C1 segment of cervical spinal cord (tissue), 14 donors: ENCODE measurements around the gene CSF2.

ENCODE experiments used
- DNase-seq, 14 donors: peaks; one replicate each; lab custom pipeline; 2025; lab: John Stamatoyannopoulos, UW

Gene CSF2

DNA sequence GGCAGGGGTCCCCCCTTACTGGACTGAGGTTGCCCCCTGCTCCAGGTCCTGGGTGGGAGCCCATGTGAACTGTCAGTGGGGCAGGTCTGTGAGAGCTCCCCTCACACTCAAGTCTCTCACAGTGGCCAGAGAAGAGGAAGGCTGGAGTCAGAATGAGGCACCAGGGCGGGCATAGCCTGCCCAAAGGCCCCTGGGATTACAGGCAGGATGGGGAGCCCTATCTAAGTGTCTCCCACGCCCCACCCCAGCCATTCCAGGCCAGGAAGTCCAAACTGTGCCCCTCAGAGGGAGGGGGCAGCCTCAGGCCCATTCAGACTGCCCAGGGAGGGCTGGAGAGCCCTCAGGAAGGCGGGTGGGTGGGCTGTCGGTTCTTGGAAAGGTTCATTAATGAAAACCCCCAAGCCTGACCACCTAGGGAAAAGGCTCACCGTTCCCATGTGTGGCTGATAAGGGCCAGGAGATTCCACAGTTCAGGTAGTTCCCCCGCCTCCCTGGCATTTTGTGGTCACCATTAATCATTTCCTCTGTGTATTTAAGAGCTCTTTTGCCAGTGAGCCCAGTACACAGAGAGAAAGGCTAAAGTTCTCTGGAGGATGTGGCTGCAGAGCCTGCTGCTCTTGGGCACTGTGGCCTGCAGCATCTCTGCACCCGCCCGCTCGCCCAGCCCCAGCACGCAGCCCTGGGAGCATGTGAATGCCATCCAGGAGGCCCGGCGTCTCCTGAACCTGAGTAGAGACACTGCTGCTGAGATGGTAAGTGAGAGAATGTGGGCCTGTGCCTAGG, at the start of gene CSF2:
Gene CSF2, plus strand, starts transcription at position 559 of the 783 bp plus-strand sequence. Its CDS starts 35 bp downstream, at position 594.
- no peak for DNase-seq

- no peak for DNase-seq
Measured at GRCh38 chr5:132024117-132024435, 49.5 kb upstream of the CSF2 start.

DNA sequence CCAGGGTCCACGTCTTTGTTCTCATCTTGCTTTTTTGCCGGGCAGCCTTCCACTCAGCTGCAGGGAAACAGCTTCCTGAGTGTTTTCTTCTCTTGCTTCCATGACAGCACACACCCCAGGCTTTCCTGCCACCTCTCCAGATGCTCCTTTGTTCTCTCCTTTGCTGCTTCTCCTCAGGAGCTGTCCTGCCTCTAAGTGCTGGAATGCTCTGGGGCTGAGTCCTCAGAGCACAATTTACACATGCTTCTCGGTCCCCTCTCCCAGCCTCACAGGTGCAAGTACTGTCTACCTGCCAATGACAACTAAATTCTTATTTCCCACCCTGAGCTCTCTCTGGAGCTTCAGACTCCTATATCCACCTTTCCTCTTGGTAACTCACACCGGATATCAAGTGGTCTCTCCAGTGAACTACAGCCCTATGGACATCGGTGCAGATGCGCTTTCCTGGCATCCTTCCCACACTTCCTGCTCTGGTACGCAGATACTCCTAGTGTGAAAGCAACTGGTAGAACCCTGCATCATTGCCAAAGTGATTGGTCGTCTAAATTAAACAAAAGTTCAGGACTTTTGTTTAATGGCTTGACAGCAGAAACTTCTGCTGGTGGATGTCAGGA, 48.7 kb upstream of the CSF2 start:
- no peak for DNase-seq

GRCh38 chr5:132025403-132025971, 48.1 kb upstream of the CSF2 start:
- no peak for DNase-seq

DNA sequence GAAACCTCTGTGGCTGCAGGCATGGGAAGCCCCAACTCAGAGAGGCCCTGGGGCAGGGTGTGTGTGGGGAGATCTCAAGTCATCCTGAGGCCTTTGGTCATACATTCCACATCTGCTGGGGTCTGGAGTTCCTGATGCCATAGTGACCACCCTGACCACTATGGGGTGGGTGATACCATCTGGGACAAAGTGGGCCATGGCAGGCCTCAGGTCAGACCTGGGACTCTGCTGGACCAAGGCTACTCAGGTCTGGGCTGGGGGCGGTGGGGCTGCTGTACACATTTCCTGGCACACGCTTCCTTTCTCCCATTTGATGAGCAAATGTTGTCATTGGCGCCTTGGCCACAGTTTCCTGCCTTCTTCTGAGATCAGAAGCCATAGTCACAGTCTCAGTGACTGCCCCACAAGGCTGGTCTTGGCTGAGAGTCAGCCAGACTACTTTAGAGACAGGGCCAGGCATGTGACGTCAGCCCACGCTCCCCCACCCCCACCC, 47.0 kb upstream of the CSF2 start:
- no peak for DNase-seq

- no peak for DNase-seq
Measured at GRCh38 chr5:132027027-132027426, 46.6 kb upstream of the CSF2 start.

DNA sequence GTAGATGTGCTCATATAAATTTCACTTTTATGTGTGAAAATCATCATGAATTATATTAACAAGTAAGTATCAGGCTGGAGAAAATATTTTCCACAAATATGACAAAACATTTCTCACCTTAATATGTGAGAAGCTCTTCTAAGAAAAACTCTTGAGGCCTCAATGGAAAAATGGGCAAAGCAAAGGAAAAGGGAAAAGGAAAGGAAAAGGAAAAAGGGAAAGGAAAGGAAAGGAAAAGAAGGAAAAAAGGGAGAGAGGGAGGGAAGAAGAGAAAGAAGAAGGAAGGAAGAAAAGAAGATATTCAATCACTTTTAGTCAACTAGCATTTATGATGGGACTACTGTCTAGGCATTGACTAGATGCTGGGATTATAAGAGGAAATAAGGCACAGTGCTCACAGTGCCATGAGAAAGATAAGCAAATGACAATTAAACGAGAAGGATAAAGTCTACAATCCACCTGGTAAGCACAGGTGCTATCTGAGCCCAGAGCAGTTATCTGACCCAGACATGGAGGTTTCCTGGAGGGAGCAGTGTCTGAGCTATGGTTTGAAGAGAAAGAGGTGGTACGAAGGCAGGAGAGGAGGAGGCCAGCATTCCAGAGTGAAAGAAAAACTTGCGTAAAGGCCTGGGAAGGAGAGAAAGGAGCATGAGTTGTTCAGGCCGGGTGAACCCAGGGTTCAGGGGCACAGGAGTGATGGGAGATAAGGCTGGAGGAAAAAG, 43.8 kb upstream of the CSF2 start:
- no peak for DNase-seq

GRCh38 chr5:132030610-132031009, 43.0 kb upstream of the CSF2 start:
- no peak for DNase-seq

- no peak for DNase-seq
Measured at GRCh38 chr5:132032196-132032595, 41.4 kb upstream of the CSF2 start.

- no peak for DNase-seq
Measured at GRCh38 chr5:132033122-132033521, 40.5 kb upstream of the CSF2 start.

- DNase-seq: no peak
Measured at GRCh38 chr5:132037353-132037752, 36.2 kb upstream of the CSF2 start.

DNA sequence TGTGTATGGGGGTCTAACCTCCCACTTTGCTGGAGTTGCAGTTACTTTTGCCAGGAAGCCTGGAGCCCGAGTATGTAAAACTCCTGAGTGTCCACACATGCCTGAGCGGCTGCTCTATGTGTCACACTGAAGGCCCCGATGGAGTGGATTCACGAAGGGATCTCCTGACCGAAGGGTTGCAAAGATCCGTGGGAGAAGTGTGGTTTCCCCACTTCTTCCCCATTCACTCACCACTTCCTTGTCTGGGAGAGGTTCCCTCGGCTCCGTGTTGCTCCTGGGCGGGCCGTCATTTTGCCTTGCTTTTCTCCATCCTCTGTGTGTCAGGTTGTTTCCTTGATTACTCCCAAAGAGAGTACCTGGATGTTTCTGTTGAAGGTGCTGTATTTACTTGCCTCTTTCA, 29.4 kb upstream of the CSF2 start:
- DNase-seq: peak in 4 of 14 donors; percentile 7 to 26 (median 23)

DNA sequence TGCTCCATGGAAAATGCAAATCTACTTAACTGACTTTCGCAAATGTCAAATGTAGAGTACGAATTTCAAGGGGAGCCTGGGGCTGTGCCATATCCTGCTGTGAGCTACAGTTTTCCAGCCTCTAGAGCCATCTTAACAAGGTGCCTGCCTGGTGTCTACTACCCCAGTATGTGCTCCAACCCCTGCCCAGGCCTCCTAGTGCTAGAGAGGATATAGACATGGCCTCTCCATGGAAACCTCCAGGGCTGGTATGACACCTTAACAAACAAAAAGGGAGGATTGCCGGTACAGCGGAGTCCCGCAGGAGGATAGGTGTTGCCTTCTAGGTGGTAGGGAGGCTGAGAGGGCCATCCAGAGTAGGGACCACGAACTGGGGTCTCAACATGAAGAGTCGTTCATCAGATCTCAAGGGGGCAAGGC, 26.7 kb upstream of the CSF2 start:
- no peak for DNase-seq

DNA sequence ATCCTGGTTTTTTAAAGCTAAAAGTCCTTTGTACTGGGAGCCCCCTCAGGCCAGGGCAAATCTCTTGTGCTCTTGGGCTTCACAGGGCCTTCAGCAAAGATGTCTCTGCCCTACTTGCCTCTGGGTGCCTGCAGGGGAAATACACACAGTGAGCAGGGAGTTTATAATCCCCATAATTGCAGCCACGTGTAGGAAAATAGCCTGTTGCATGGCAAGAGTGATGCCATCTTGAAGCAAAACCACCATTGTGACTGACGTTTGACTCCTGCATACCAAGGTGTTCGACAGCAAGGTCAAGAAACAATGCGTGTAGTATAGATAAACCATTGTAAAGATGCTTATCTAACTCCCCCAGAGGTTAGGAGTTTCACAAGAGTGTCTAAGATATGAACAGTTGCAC, 24.5 kb upstream of the CSF2 start:
- no peak for DNase-seq

- no peak for DNase-seq
Measured at GRCh38 chr5:132049559-132049958, 24.0 kb upstream of the CSF2 start.

GRCh38 chr5:132050136-132050535, 23.5 kb upstream of the CSF2 start:
- DNase-seq: peak in 6 of 14 donors; percentile 10 to 53 (median 30)

GRCh38 chr5:132050661-132051552, 22.7 kb upstream of the CSF2 start:
- no peak for DNase-seq

DNA sequence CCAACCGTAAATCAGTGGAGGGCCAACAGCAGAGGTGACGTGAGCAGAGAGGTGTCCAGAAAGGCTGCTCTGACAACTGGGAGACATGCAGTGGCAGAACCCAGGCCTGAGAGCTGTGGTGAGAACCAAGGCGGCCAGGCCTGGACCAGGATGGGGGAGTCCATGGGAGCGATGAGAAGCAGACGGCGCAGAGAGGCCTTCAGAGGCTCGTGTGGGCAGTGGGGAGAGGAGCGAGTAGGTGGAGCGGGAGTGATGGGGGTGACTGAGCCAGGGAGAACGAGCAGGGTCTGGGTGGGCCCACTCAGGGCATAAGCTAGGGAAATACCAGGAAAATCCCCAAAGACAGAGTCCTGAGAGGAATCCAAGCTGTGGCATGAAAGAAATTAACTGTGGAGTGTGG, 21.1 kb upstream of the CSF2 start:
- no peak for DNase-seq

- no peak for DNase-seq
Measured at GRCh38 chr5:132053483-132053882, 20.1 kb upstream of the CSF2 start.

DNA sequence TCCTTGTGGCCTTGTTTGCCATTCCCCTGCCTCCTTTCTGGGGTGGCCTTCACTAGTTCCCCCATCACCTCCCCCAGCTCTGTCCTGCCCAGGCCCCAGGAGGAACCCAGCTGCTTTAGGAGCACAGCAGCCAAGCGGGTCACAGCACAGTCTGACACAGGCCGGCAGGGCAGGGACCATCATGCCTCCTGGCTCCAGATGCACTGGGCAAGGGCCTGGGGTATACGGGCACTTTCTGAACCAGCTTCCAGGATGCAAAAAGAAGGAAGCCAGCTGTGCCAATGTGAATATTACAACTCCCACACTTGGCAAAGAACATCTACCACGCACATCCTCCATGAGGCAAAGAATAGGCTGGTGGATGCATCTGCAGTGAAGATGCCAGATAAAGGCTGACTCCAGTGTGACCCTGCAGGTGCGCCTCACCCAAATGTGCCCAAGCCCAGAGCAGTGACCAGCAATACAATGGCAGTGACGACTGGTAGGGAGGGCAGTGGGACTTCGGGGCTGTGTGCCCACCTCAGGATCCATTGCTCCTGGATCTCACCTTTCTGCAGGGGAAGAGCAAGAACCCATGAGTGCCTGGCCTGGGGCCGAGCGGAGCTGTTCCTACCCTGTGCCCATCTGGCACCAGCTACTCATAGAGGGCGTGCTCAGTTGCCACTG, 19.4 kb upstream of the CSF2 start:
- no peak for DNase-seq
